Central memory CD8-positive, alpha-beta T cell (primary cell): ENCODE results near the gene FAF2.
A peak's percentile ranks its signal among the peaks of the same experiment; 100 is the strongest.
"Not testable (repeated sequence)": the region's sequence is repeated elsewhere in the genome, so short reads cannot be mapped to it uniquely, and the experiment has no call there.

Experiments
- ATAC-seq: fragments of 150-1000 bp; cut with Tn5 transposase; replicated peaks from 2 replicates; pipeline ENCODE4 v1.10.0; 2022; ENCODE audit warnings: mild to moderate bottlenecking, moderate FRiP score, moderate number of reproducible peaks; ENCODE audit not compliant: poor library complexity, severe bottlenecking; ENCODE audit errors: extremely low read depth
- DNase-seq, 2 donors: peaks; one replicate each; pipeline ENCODE4 v3.0.0; 2021; ENCODE audit warnings: low spot score in 2 of 2
- H3K27ac Mint-ChIP-seq: one replicate; pipeline ENCODE4 v1.8.0; 2022; ENCODE audit warnings: low read depth, mild to moderate bottlenecking, moderate library complexity, mixed read lengths
- H3K27me3 Mint-ChIP-seq: one replicate; pipeline ENCODE4 v1.8.0; 2022; ENCODE audit warnings: mixed read lengths
- H3K36me3 Mint-ChIP-seq: one replicate; pipeline ENCODE4 v1.8.0; 2022; ENCODE audit warnings: mild to moderate bottlenecking, moderate library complexity, mixed read lengths; ENCODE audit not compliant: insufficient read depth
- H3K4me1 Mint-ChIP-seq: one replicate; pipeline ENCODE4 v1.8.0; 2022; ENCODE audit warnings: mixed read lengths
- H3K4me3 Mint-ChIP-seq: one replicate; pipeline ENCODE4 v1.8.0; 2022; ENCODE audit warnings: mild to moderate bottlenecking, moderate library complexity, mixed read lengths
- H3K9me3 Mint-ChIP-seq: one replicate; pipeline ENCODE4 v1.8.0; 2022; ENCODE audit warnings: mixed read lengths

Gene FAF2

DNA sequence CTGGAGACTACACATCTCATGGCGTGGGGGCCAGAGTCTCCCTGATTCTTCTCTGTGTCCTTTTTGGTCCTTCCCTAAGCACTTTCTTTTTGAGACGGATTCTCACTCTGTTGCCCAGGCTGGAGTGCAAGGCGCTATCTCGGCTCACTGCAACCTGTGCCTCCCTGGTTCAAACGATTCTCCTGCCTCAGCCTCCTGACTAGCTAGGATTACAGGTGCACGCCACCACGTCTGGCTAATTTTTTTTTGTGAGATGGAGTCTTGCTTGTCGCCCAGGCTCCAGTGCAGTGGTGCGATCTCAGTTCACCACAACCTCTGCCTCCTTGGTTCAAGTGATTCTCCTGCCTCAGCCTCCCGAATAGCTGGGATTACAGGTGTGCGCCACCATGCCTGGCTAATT, 102.8 kb downstream of the FAF2 start:
- ATAC-seq, H3K27me3 Mint-ChIP-seq, H3K27ac Mint-ChIP-seq, DNase-seq, H3K9me3 Mint-ChIP-seq, H3K36me3 Mint-ChIP-seq: not testable (repeated sequence)
- H3K4me3 Mint-ChIP-seq, result peak overlapping the region; percentile 53
- peaks cover 35% of the 10 kb centered on the region for H3K4me1 Mint-ChIP-seq

DNA sequence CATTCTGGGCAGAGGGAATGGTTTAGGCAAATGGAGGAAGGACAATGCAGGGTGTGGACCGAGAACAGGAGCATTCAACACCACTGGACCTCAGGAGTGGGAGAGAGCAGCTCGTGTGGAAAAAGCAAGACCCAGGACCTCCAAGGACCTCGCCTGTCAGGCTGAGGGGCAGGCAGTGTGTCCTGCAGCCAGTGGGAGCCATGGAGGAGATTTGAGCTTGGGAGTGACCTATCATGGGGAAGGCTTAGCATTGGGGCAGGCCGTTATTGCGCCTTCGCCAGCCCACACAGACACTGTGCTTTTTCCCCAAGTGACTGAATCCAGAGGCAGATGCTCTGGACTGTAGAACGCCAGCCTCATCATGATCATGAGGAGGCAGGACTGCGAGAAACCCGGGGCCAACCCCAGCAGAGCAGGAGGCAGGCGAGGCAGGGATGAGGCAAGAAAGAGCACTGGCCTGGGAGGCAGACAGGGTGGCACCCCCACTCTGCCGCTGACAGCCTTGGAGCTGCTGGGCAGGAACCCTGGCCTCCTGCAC, 104.2 kb downstream of the FAF2 start:
- ATAC-seq (no peak), DNase-seq (no peak)
- no peak overlapping the region for H3K27ac Mint-ChIP-seq
- no peaks in the 10 kb centered on the region for H3K36me3 Mint-ChIP-seq
- H3K9me3 Mint-ChIP-seq, result no peaks in the 10 kb centered on the region
- no peak overlapping the region for H3K4me3 Mint-ChIP-seq
- peaks cover 36% of the 10 kb centered on the region for H3K4me1 Mint-ChIP-seq
- H3K27me3 Mint-ChIP-seq, result no peaks in the 10 kb centered on the region

DNA sequence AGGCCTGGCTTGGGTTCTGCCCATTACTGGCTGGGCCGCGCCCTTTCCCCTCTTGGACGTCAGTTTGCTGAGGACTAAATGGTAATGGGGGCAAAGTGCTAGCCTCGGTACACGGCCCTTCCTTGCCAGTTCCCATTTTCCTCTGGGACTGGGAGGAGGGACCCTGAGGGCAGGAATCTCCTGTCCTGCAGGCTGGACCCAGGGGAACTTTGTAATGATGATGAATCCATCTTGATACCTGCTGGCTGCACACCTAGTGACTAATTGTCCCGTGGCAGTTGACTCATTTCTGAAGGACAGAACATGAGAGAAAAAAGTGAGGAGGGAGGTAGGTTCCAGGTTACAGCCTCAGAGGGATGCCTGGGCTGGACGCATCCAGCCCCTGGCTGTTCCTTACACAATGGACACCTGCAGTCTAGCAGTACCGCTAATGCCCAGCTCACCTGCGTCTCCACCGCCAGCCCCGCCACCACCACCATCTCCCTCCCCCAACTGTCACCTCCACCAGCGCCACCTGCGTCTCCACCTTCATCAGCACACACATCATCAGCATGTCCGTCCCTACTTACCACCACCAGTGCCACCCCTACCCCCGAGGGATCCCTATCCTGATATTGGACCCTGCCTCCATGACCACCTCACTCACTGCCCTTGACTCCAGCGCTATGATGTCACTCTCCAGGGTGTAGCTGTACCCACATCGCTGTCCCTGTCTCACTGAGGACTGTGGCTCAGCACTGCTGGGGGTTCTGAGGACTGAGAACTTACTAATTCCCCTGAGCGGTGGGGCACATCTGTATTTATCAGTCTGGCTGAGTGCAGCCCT, 105.3 kb downstream of the FAF2 start:
- Mint-ChIP-seq H3K27me3 (no peaks in the 10 kb centered on the region), H3K4me1 (peaks cover 31% of the 10 kb centered on the region), H3K36me3 (no peaks in the 10 kb centered on the region), H3K27ac (peak overlapping the region; percentile 56), H3K9me3 (no peaks in the 10 kb centered on the region), H3K4me3 (no peak overlapping the region)
- DNase-seq, result no peak
- no peak for ATAC-seq

- H3K4me1 Mint-ChIP-seq, result peaks cover 29% of the 10 kb centered on the region
- no peak for ATAC-seq
- H3K27ac Mint-ChIP-seq, result no peak overlapping the region
Observed at GRCh38 chr5:176557846-176558245, 109.7 kb downstream of the FAF2 start.

More at GRCh38 chr5:176557846-176558245, 109.7 kb downstream of the FAF2 start:
- Mint-ChIP-seq H3K36me3 (no peaks in the 10 kb centered on the region), H3K4me3 (no peak overlapping the region), H3K27me3 (peaks cover 12% of the 10 kb centered on the region), H3K9me3 (no peaks in the 10 kb centered on the region)
- DNase-seq, result no peak
